Smooth muscle cell of the brain vasculature (primary cell): ENCODE data around the gene CIT.

Source experiments
- DNase-seq: peaks from one replicate; pipeline ENCODE4 v3.0.0-alpha.2; 2012; ENCODE audit warnings: low read depth, low spot score

CIT gene

DNA sequence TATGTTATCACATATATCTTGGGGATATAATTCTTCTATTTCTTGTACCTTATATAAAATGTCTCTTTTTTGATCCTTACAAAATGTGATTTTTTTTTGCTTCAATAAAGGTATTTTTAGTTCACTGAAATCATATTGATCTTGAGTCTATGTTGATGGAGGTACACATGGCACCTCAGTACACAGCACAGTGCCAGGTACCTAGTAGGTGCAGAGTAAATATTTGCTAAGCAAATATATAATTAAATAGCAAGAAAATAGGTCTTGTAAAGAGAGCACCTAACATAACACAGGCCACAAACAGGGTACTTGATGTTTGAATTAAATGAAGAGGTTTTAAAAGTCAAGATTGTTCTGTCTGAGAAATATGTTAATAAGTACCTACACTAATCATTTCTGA, 69.7 kb downstream of the CIT start:
- DNase-seq: no peak

DNA sequence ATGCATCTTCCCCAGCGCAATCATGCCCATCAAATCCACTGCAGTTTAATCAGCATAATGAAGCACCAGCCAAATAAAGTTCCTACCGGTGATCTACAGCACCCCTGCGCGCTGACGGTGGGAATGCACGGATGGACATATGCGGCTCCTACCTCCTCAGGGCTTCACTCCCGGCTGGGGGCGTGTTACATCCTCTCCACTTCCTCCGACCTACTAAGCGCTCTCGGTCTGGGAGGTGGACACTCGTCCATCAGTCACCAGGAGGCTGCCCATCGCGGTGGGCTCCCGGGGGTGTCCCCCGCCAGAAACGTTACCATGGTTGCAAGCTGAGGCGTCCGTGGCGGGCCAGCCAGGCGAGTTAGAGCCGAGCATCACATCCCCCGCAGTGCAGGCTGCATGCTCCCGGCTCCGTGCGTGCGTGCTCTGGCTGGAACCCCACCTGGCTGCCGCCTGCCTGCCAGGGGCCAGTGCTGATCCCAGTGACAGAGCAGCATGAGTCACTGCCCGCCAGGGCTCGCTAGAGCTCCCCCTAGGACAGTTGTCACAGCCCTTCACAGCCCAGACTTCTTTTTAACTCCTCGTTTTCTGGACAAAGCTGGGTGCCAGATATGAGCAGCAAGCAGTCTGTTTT, 73.0 kb downstream of the CIT start:
- DNase-seq: no peak

DNA sequence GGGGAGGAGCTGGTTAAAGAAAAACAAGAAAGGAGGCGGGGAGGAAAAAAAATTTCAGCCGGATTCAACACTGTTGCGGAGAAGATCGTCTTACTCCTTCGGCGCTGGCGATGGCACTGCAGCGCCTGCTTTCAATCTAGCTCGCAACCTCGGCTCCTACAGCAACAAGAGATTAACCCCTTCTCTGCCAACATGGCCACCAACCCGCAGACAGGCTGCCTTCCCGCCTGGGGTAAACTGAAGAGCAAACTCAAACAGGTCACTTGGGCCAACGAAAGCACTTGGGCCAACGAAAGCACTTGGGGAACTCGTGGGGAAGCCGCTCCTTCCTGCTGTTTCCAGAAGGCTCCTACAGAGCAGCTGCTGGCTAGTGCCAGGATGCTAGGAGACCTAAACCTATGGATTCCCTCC, 73.7 kb downstream of the CIT start:
- no peak for DNase-seq

DNA sequence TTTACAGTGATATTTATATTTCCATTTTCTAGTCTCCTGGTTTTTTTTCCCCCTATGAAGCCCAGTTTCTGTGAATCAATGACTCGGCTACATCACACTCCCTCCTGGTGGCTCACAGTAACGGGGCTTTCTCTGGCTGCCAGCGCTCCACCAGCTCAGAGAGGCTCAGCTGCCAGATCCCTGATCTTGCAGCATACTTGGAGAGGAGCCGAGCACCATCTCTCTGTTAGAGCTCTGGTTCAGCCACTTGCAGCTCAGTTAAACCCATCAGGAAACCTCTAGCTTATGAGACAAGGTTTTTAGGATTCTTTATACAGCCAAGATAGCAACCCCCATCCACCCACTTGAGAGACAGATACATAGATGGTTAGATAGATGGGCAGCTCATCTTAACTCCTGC, 74.6 kb downstream of the CIT start:
- no peak for DNase-seq

DNA sequence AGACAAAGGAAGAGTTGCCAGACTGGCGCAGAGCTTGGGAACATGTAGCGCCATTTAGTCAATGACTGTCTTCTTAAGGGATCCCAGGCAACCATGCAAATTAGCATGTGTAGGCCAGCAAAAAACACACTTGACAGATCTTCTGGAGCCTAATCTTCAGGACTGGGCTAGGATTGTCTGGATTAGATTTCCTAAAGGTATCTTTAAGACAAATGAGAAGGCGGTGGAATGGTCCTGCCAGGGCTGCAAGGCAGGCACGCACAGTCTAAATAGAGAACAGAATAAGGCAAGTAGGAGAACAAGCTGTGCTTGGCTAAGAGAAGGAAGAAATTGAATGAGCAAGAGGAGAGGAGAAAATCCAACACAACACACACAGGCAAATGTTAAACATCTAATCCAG, 80.0 kb downstream of the CIT start:
- no peak for DNase-seq

DNA sequence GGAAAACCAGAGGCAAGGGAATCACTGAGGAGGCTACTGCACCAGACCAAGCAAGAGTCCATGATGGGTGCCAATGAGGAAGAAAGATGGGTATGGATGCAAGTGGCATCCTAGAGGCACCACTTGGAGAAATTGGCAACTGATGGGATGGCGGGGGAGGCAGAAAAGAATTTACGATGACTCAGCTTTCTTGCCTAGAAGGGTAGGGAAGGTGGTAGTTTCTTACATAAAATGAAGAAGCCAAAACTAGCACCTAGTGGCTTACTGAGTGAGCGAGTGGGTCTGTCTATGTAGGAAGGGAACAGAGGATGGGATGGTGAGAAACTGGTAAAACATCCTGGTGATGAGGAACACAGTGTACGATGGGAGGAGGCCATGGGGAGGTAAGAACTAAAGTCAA, 80.8 kb downstream of the CIT start:
- no peak for DNase-seq

DNA sequence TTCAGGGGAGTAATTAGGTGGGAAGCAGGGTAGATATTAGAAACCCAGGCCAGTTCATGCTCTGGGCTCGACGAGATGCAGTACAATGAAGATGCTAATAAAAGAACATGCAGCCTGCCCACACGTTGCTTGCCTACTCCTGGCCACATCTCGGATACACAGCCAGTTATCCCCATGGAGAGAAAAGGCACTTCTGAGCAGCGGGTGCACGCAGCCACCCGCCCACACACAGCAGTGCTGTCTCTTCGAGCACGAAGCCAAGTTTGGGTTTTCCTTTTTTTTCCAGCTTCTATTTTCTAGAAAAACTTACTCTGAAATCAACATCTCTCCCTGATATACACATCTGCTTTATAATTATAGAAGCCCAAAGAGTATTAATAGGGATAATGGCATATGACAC, 85.7 kb downstream of the CIT start:
- DNase-seq: no peak

DNA sequence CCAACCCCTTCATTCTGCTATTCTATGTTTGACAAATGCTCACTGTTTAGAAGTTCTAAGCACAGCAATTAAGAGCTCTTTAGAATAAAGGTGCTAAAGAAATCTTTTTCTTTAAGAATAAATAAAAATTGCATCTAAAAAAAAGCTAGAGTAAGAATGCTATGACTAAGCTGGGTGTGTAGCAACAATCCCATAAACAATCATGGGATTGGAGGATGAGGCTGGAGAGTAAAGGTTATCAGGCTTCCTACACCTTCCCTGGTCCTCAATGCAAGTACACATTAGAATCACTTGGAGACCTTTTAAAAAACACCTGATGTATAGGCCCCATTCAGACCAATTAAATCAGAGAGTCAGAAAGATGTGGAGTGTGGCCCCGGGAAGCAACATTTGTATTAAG, 88.3 kb downstream of the CIT start:
- no peak for DNase-seq

DNA sequence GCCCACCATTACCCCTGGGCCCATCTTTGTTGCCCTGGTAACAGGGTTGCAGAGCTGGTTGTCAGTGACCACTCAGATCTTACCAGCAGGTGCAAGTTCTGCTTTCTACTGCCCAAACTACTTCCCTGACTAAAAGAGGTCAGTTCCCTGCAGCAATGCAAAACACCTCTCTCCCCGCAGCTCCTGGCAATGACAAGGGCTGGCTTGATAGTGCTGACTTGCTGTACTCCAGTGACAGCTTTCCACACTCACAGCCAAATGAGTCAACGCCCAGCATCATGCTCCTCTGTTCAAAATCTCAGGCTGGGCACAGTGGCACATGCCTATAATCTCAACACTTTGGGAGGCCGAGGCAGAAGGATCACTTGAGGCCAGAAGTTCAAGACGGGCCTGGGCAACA, 90.6 kb downstream of the CIT start:
- no peak for DNase-seq

DNA sequence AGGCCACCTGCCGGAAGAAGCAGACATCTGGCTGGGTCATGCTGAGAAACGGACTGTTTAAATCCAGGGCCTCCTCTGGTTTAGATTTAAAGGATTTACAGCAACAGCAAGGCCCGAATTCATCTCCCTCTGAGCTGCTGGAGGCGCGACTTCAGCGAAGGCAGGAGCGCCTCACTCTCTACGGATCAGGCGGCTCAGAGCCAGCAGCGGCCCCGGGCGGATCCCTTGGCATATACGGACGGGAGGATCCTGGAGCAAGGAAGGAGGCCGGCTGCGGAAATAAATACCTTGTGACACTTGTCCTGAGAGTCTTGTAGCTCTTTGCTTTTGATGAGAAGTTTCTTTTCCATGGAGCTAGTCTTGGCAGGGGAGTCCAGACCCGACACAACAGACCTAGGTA, 92.4 kb downstream of the CIT start:
- no peak for DNase-seq

DNA sequence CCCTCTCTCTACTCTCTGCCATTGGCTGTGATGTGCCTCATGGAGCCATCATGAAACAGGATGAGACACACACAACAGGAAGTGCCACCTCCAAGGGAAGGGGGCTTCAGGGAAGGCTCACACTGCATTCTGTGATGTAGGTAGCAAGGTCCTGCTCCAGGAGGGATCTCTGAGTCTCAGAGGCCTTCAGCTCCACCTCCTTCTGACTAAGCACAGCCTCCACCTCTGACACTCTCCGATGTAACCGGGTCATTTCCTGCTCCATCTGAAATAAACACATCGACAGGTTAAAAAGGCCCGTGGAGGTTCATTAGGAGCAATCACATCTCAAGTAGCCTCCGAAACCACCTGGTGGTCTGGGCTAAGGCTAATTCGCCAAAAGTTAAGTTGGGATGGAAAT, 93.3 kb downstream of the CIT start:
- DNase-seq: no peak

DNA sequence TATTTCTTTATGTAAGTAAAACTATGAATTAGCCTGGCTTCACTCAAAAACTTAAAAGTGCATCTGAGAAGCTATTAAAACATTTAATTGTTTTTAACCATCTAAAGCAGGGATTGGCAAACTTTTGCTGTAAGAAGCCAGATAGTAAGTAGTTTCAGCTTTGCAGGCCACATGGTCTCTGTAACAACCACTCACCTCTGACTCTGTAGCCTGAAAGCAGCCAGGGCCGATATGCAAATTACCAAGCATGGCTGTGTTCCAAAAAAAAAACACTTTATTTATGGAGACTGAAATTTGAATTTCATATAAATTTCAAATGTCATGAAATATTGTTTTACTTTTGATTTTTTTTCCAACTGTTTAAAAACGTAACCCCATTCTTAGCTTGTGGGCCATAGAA, 95.3 kb downstream of the CIT start:
- DNase-seq: no peak

DNA sequence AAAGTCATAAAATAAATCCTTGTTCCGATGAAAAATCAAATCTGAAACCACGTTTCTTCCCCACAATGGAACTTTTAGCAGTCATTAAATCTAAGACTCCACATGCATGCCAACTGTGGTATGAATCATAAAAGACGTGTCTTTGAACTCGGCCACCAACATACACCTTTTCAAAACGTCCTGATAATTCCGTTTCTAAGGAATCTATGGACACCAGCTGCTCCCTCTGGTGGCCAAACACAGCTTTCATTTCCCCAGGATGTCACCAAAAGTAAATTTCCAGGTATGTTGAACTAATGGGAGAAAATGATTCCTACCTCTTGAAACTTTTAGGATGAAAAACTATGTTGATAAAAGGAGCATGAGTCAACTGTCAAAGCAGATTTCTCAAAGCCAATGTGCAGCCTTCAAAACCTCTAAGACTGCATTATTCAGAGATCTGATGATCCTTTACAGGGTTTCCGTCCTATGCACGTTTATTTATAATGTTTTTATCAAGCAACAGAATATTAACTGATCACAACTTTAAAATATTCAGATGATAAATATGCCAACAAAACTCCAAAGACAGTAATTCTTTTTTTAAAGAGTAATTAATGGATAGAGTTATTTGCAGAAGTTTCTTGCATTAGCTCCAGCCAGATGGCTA, 96.2 kb downstream of the CIT start:
- peak; percentile 18 for DNase-seq

DNA sequence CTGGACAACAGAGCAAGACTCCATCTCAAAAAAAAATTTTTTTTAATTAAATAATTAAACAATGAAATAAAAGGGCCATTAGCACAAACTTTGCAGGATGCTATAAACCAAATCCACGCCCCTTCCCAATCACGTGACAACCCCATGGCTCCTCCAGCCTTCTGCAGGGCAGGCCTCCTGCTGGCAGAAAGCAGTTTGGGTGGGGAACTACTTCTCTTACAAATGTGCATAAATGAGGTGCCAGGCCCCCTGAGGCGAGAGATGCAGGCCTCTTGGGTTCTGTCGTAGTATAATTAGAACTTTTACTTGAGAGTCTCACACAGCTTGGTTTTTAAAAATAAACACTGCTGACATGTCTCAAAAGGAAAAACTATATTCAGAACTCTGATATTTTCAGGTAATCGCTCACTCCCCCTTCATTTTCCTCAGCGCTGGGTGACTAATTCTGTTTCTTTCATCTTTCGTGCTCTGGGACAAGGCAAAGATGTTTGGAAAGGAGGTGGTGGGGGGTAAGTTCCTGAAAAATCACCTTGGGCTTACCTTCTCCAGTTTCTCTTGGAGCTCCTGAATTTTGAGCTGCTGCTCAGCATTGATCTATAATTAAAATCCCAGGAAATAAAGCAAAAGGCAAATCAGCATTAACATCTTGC, 101.7 kb downstream of the CIT start:
- DNase-seq: no peak

DNA sequence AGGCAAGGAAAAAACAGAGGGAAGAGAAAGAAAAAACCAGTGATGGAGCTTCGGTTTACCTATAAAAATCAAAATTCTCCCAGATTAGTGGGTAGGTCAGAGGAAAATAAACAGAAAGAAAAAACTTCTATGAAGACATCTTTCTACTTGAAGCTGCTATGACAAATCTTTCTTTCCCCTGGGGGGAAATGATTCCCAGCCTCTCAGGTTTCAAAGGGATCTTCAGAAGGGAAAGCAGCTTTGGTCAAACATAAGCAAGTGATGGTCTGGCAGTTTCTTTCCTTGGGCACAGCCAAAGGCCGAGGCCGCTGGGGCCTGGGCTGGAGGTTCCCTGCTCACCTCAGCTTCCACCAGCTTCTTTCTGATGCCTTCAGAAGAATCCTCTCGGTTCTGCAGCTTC, 104.7 kb downstream of the CIT start:
- DNase-seq: peak; percentile 2

DNA sequence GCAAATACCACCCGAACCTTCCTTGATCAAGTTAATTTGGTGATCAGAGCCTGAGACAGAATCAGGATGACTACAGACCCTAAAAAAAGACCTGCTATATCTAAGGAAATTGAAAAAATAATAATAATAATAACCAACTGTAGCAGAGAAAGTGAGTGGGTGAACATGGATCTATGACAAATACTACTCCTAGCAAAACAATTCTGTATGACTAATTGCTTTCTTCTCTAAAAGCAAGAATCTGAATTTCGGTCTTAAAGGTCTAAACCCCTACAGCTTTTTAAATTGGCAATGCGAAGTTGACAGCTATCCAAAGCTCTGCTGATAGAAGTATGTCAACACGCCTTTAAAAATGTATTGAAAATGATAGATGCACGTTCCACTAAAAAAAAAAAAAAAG, 107.0 kb downstream of the CIT start:
- no peak for DNase-seq

DNA sequence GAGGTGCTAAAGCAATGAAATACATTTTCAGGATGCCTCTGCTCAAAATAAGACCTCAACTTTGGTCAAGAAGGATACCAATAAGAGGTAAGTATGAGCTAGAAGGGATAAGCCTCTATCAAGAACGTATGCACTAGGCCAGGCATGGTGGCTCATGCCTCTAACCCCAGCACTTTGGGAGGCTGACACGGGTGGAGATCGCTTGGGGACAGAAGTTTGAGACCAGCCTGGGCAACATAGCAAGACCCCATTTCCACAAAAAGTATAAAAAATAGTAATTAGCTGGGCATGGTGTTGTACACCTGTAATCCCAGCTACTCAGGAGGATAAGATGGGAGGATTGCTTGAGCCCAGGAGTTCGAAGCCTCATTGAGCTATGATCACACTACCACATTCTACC, 114.5 kb downstream of the CIT start:
- DNase-seq: no peak

DNA sequence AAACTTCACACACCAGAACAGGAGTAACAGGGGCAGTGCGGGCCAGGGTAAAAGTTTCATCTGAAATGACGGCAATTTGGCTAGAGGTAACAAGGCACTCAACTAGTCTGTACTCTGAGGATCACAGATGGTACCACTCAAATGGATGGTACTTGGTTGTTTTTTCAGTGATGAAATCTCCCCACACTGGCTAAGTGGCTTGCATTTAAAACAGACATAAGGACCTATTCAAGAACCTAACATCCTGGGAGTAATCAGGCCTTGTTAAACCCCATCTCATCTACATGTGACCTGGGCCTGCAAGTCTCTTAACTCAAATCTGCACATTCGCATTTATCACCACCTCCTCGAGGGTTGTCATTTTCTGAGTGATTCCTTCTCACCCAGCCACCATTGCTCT, 118.4 kb downstream of the CIT start:
- no peak for DNase-seq

DNA sequence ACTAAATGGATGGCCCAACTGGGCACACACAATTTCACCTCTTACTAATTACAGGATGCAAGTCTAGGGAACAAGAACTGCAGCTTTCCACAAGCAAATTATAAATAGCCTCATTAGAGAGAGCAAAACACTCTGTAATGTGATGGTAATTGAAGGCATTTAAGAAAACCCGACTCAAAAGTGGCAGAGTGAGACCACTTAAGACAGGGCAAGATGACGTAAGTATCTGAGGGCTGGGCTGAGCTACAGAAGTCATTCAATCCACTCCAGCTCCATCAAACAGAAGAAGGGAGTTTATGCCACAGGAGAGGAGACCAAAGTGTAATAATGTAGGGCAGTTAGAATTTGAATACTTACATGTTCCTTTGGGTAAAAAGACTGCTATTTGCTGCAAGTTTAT, 118.9 kb downstream of the CIT start:
- DNase-seq: no peak

DNA sequence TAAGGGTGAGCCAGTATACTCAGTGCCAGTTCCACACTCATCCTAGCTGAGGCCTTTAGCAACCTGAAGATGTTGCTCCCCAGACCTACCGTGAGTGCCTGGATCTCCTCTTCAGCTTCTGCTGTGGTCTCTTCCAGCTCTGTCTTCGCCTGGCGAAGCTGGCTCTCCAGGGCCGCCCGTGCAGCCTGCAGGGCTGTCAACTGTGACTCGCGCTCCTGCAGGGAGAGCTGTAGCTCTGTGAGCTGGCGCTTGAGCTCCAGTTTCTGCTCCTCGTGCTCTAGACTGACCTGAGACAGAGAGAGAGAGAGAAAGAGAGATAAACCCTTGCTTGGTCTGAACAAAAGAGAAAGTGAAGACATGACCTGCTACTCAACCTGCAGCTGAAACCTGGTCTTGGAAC, 125.2 kb downstream of the CIT start:
- DNase-seq: no peak

DNA sequence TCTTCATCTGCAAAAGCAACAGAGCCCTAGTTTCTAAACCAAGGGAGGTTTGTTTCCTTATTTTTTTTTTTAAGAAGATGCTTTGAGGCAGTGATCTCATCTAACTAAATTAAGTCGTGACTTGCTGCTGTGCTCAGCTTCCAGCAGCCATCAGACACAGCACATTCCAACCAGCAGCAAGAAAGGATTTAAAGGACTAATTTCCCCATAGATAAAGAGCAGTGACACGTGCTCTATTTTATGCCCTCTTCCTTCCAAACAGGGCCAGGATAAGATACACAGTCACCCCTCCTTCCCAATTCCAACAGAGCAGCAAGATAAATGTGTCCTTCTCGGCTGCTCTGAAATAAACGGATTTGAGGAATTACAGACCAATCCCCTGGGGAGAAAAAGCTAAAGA, 127.5 kb downstream of the CIT start:
- no peak for DNase-seq

DNA sequence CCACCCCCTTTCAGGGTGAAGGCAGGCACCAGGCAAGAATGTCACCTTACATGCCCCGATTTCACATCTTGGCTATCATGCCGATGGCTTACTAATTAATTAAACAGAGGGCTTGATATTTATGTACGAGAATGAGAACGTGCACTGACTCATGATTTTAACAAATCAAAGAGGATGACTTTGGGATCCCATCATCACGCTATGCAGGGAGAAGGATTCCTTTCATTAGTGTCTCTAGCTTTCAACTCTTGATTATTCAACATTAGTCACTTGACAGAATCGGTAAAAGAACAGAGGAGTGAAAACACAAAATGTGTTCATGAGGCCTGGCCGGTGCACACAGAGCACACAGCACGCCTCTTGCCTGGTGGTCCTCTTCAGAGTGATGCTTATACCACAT, 128.6 kb downstream of the CIT start:
- no peak for DNase-seq

DNA sequence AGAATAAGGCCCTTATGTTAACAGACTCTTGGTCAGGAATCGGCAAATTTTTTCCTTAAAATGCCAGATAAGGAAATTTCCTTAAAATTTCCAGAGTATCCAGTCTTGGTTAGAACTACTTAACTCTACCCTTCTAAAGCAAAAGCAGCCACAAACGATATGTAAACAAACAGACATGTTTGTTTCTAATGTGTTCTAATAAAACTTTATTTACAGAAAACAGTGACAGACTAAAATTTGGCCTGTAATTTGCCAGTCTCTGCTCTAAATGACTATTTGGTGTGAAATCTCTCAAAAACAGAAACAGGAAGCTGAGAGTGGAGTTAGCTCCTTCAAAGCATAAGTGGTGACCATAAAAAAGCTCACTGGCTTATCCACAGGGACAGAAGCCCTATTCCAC, 131.0 kb downstream of the CIT start:
- DNase-seq: no peak
